ENCODE measurements around the gene NME3.

- TF ChIP-seq YY1 (IDR thresholded peaks at IDR 0.05; ENCODE audit: insufficient read depth, insufficient read length) (no peak), ZNF274 (IDR thresholded peaks at IDR 0.05; ENCODE audit: low read depth, low read length) (no peak), SUZ12 (IDR thresholded peaks at IDR 0.05; ENCODE audit: extremely low read depth, insufficient read depth, insufficient read length) (no peak)
Measured at GRCh38 chr16:1800701-1801100, 29.4 kb upstream of the NME3 start.

Measured in NT2/D1 (cell line).